Aorta (tissue), 5 donors: ENCODE measurements around the gene ACTN4. TPM values are rescaled to one million over a fixed set of nuclear protein-coding genes. Genes with fewer than 3 reads are reported as not detected.

Experiments used
- ATAC-seq: fragments of 200-7000 bp; cut with Tn5 transposase; one replicate; pipeline ENCODE4 v1.9.1; 2022; ENCODE audit warnings: moderate library complexity; ENCODE audit not compliant: low FRiP score
- DNase-seq, 2 donors: peaks; one replicate each; pipeline ENCODE4 v3.0.0-alpha.2; 2020
- H3K27ac ChIP-seq, 2 donors: one replicate each; pipeline ENCODE4 v1.5.1; 2013; ENCODE audit warnings: low read length in 2 of 2, mild to moderate bottlenecking in 2 of 2, moderate library complexity in 2 of 2, control low read depth in 1 of 2, inconsistent platforms in 1 of 2, low read depth in 1 of 2
- H3K27me3 ChIP-seq, 2 donors: one replicate each; pipeline ENCODE4 v1.6.1; 2013; ENCODE audit warnings: control low read depth in 1 of 2, low read length in 1 of 2, mild to moderate bottlenecking in 1 of 2, moderate library complexity in 1 of 2; ENCODE audit not compliant: insufficient read depth in 2 of 2, control insufficient read depth in 1 of 2
- H3K36me3 ChIP-seq, 2 donors: one replicate each; pipeline ENCODE4 v1.6.1; 2013; ENCODE audit warnings: control low read depth in 1 of 2, low read length in 1 of 2, mild to moderate bottlenecking in 1 of 2; ENCODE audit not compliant: insufficient read depth in 2 of 2, control insufficient read depth in 1 of 2
- H3K4me1 ChIP-seq, 2 donors: one replicate each; pipeline ENCODE4 v1.6.1; 2013; ENCODE audit warnings: low read length in 2 of 2, control low read depth in 1 of 2, mild to moderate bottlenecking in 1 of 2, moderate library complexity in 1 of 2; ENCODE audit not compliant: insufficient read depth in 2 of 2, control insufficient read depth in 1 of 2
- H3K4me3 ChIP-seq, 2 donors: one replicate each; pipeline ENCODE4 v1.5.1; 2013; ENCODE audit warnings: low read length in 2 of 2, control low read depth in 1 of 2, mild to moderate bottlenecking in 1 of 2
- H3K9me3 ChIP-seq: one replicate; pipeline ENCODE4 v1.6.1; 2013; ENCODE audit warnings: mild to moderate bottlenecking, low read length; ENCODE audit not compliant: control insufficient read depth
- WGBS, 2 donors: extraction: QIAGEN DNeasy Blood & Tissue Kit; methylation state at CpG; one replicate each; pipeline ENCODE4 v1.1.7; 2013; 5-methylcytosine and 5-hydroxymethylcytosine counted together
- intact Hi-C, 2 donors: fragments of 100-400 bp; cut with DNase I; formaldehyde crosslinking; loops; one replicate each; pipeline versions ENCODE4 v1.14.2 to v1.15.0; 2022
- polyA plus RNA-seq, 2 donors: library from polyadenylated mRNA; stranded (reverse); fragments of 200-250 nt; gene quantifications; one replicate each; pipeline ENCODE4 v1.2.3, GENCODE V29; 2013
- total RNA-seq, 2 donors: library from RNA; stranded (reverse); fragmentation: NEBNext Ultra II Directional; extraction: Animal tissue kit (Norgen Biotek cat#: 25700); gene quantifications; one replicate each; pipeline ENCODE4 v1.2.1, GENCODE V29; 2021
- donor health status: healthy with polysubstance abuse.
- donor health status: Bipolar disorder and iron deficiency.
- donor health status: DM: no; HTN: no; CAD: no.
- donor health status: DM: no; HTN: no; CAD: no.
- donor health status: DM: yes; HTN: yes; CAD: no.

Gene ACTN4
- total and polyA plus RNA-seq, 4 donors, result 111 to 1,985 (median 479) TPM

DNA sequence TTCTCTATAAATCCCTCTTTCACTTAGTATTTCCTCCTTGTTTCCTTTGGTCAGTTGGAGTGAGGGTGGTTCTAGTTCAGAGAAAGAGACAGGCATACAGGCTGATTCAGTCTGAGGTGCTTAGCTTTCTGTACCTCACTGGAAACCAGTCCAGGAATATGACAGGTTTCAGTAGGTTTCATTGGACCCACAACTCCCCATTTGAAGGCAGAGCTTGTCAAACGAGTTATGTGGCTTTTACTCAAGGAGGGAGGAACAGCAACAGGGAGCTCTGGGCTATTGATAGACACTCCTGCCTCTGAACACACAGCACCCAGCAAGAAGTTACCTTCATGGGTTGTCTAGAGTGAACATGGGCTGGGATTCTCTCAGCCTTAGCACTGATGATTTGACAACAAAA is 14.5 kb downstream of the ACTN4 start:
- no peak for DNase-seq
- Histone ChIP-seq H3K4me3 (no peak overlapping the region), H3K9me3 (no peaks in the 10 kb centered on the region), H3K4me1 (peaks cover 0 to 10% of the 10 kb centered on the region in 2 donors), H3K27ac (peak overlapping the region; percentile 72 to 76), H3K36me3 (no peaks in the 10 kb centered on the region), H3K27me3 (no peaks in the 10 kb centered on the region)
- 0 to 1% methylated on average over 1 of the region's 1 CpG for WGBS, 2 donors
- ATAC-seq, result no peak
- intact Hi-C loops, result no loop called here

DNA sequence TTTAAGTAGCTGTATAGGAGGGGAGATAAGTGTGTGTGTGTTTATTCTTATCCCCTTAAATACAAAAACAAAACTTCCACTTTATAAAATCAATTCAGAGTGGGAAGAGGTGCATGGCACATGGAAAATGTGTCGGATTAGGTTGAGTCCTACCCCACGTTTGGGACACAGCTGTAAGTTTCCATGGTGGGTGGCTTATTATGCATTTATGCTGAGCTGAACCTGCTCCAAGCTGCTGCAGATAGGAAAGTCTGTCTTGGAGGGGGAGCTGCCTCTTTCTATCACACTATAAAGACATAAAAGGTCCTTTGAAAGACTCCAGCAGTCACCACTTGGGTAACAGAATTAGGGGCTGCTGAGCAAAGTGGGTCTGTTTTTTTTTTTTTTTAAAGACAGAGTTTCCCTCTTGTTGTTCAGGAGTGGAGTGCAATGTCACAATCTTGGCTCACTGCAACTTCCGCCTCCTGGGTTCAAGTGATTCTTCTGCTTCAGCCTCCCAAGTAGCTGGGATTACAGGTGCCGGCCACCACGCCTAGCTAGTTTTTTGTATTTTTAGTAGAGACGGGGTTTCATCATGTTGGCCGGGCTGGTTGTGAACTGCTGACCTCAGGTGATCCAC is 15.2 kb downstream of the ACTN4 start:
- Histone ChIP-seq H3K27ac (peak overlapping the region; percentile 76 to 98), H3K9me3 (no peaks in the 10 kb centered on the region), H3K27me3 (no peaks in the 10 kb centered on the region), H3K4me1 (peaks cover 0 to 10% of the 10 kb centered on the region in 2 donors), H3K4me3 (no peak overlapping the region), H3K36me3 (no peaks in the 10 kb centered on the region)
- intact Hi-C loops, result no loop called here
- WGBS, 2 donors, result 53 to 59% methylated on average over 7 of the region's 7 CpGs
- no peak for DNase-seq
- no peak for ATAC-seq

DNA sequence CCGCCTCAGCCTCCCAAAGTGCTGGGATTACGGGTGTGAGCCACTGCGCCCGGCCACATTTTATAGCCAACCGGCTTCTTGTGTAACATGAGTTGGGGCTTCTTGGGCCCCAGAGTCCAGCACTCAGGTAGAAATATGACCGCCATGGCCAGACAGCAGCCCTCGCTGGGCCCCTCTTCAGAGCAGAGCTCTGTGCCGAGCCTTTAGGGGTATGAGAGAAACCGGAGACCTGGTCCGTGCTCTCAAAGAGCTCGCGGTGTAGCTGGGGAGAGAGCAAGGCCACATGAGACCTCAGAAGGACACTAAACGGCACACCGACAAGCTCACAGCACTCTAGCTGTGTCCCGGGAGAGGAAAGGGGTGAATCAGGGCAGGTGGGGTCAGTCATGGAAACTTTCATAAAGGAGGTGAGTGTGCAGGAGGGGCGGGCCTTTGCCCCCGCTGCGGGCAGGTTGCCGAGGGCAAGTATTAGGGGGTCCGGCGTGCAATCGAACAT is 15.8 kb downstream of the ACTN4 start:
- Histone ChIP-seq H3K4me1 (peaks cover 0 to 13% of the 10 kb centered on the region in 2 donors), H3K36me3 (no peaks in the 10 kb centered on the region), H3K27ac (peak overlapping the region; percentile 76 to 98), H3K4me3 (no peak overlapping the region), H3K27me3 (no peaks in the 10 kb centered on the region), H3K9me3 (no peaks in the 10 kb centered on the region)
- intact Hi-C loops, result no loop called here
- WGBS, 2 donors, result 63 to 64% methylated on average over 22 of the region's 22 CpGs
- no peak for DNase-seq
- ATAC-seq, result no peak

DNA sequence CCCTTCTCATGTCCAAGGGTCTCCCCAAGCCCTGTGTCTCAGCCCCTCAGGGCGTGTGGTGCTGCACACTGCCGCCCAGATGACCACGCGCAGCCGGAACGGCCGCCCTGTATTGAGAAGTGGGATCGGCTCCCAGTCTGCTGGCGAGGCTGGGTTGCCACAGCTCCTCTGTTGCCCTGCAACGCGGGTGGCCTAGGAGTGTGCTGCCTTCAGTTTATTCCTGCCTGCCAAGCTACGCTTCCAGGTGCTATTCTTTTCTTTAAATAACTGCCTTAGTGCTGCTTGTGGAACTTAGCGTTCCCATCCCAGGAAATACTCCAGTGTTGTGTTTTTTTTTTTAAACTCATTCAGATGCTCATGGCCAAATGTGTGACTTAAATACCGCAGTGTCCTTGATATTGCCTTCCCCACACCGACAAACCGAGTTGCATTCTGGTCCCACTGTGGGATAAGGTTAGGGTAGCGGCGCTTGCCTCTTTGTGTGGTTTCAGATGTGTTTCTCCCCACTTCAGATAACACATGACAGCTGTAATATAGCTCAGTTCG is 16.6 kb downstream of the ACTN4 start:
- WGBS, 2 donors, result 4 to 8% methylated on average over 19 of the region's 19 CpGs
- Histone ChIP-seq H3K4me1 (peaks cover 0 to 16% of the 10 kb centered on the region in 2 donors), H3K36me3 (no peaks in the 10 kb centered on the region), H3K27me3 (no peaks in the 10 kb centered on the region), H3K27ac (peak overlapping the region; percentile 98 to 100), H3K9me3 (no peaks in the 10 kb centered on the region), H3K4me3 (no peak overlapping the region)
- intact Hi-C loops, result no loop called here
- peak; percentile 52 for ATAC-seq
- peak; percentile 82 to 88 for DNase-seq

DNA sequence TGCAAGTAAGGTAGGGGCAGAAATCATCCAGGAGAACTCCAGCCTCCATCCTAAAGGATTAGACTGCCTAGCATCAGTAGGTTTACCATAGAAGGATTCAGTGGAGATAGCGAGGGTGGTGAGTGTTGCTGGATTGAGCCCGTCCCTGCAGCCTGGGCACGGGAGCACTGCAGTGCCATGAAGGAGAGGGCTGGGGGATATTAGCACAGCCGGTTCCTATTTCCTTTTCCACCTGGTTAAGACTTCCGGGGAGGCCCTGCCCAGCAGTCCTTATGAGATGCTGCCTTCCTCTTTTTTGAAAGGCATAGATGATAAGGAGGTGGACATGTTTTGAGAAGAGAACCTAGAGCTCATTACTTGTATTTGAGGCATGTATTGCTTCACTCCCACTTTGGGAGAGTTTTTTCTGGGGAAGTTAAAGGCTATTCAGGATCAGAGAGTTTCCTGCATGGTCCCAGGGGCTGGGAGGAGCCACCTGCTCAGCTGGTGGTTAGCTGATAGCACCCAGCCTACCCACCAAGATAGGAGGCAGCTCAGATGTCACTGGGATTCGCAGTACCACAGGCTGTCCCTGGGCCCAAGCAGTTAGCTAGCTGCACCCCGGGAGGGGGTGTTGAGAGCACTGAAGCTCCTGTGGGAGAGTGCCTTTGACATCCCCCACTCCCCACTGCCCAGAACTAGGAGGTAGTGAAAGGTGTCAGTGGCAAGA is 17.2 kb downstream of the ACTN4 start:
- Histone ChIP-seq H3K27me3 (no peaks in the 10 kb centered on the region), H3K9me3 (no peaks in the 10 kb centered on the region), H3K4me3 (no peak overlapping the region), H3K27ac (peak overlapping the region; percentile 84 to 100), H3K36me3 (no peaks in the 10 kb centered on the region), H3K4me1 (peaks cover 0 to 21% of the 10 kb centered on the region in 2 donors)
- no peak for ATAC-seq
- WGBS, 2 donors, result 14 to 15% methylated on average over 7 of the region's 7 CpGs
- no peak for DNase-seq
- intact Hi-C loops, result no loop called here

DNA sequence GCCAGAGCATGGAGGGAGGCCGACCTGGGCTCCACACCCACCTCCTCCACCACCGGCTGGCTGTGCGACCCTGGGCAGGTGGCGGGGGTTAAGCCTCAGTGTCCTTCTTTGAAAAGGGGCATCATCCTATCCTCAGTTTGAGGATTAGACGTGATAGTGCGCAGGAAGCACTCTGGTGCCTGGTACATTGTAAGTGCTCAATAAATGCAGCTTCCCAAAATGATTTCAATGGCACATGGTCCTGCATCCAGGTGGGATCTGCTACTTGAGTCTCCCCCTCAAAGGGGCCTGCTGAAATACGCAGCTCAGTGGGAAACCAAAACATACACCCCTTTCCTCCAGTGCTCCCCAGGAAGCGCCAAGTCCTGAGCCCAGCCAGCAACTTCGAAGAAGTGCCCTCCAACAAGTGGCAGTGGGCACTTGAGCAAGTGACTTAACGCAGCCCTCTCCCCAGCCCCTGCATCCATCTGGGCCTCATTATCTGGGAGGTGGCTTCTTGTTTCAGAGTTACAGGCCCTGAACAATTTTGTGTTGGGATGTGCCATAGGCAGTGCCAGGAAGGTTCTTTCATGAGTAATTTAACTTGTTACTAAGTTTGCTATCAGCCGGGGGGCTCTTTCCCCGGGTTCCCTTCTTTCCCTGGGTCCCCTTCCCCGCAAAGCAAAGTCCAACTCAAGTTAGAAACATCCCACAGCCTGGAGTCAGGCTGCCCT is 17.9 kb downstream of the ACTN4 start:
- DNase-seq (no peak), ATAC-seq (no peak)
- WGBS, 2 donors, result 44 to 48% methylated on average over 13 of the region's 13 CpGs
- intact Hi-C loops, result no loop called here
- Histone ChIP-seq H3K4me1 (peaks cover 2 to 26% of the 10 kb centered on the region in 2 donors), H3K36me3 (no peaks in the 10 kb centered on the region), H3K27ac (peak overlapping the region; percentile 84 to 100), H3K9me3 (no peaks in the 10 kb centered on the region), H3K4me3 (no peak overlapping the region), H3K27me3 (no peaks in the 10 kb centered on the region)

DNA sequence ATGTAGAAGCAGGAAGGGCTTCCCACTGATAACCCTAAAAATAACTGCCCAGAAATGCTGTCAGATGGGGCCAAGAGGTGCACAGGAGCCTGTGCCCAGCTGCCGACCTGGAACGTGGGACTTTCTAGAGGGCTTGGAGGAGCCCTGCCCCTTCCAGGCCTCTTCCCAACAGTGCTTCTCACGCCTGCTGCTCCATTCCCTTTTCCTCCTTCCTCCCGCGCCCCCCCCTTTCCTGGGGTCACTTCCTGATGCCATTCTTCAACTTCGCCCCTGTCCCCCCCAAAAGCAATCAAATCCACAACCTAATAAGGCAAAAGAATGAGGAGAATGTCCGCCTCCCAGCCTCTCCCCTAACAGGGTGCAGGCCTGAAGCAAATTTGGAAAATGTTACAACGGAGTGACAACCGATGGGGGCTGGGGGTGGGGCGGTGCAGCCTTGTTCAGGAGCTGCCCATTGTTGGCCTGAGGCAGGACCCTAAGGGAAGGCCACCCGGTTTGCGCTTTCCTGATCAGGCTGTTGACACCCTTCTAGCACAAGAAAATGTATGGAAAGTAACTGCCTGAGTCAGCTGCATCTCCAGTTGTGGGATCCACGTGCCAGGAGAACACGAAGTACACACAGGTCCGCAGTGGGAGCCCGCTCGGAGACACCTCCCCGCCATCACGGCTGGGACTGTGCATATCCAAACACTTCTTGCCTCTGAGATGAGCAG is 18.7 kb downstream of the ACTN4 start:
- DNase-seq, result peak; percentile 80 to 93
- no peaks in the 10 kb centered on the region for H3K9me3 ChIP-seq
- H3K4me3 ChIP-seq, result no peak overlapping the region
- 14 to 16% methylated on average over 19 of the region's 19 CpGs for WGBS, 2 donors
- intact Hi-C loops, result no loop called here
- no peaks in the 10 kb centered on the region for H3K27me3 ChIP-seq
- no peaks in the 10 kb centered on the region for H3K36me3 ChIP-seq
- peaks cover 2 to 29% of the 10 kb centered on the region in 2 donors for H3K4me1 ChIP-seq
- peak overlapping the region; percentile 84 to 100 for H3K27ac ChIP-seq
- peak; percentile 63 for ATAC-seq
